NCI-H345 (cell line): Measurements from ENCODE around the gene GABARAP.

ENCODE experiments used
- DNase-seq: peaks from one replicate; lab custom pipeline; 2025; lab: John Stamatoyannopoulos, UW

Gene GABARAP

DNA sequence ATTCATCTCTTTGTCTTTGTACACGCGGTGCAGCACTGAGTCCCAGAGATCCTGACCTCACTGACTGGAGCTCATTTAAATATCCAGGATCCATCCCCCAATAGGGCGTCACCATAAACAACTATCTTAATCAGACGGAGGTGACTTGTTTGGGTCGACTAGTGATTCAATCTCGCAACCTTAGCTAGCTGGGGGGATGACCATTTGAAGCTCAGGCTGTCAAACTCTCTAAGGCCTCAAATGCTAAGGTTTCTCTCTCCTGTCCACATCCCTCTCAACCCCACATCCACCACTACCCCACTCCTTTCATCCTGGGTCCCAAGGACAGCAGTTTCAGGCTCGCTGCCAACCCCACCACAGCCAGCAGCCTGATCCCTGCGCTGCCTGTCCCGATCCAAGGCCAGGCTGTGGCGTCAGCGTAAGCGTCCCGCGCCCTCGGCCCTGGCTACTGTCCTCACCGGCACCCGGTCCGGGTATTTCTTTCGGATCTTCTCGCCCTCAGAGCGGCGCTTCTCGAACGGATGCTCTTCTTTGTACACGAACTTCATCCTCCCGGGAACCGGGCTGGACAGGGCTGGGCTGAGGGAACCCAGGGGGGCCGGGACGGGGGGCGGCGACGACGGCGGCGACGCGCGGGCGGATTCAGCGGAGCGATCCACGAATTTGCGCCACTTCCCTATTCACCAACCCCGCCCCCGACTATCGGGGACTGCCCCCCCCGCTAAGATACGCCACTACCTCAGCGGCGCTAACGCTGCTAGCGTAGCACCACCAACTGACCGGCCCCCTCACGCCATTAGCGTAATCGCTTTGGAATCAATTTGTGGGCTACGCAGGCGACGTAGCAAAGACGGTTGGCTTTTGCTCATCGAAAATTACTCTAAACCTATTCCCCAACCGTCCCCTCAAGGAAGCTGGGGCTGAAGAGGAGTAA lies at the start of gene GABARAP:
TSS of gene GABARAP (minus strand) at position 667 of the 934 bp plus-strand sequence. CDS start at position 548, 119 bp downstream.
- DNase-seq = peak; percentile 87

DNA sequence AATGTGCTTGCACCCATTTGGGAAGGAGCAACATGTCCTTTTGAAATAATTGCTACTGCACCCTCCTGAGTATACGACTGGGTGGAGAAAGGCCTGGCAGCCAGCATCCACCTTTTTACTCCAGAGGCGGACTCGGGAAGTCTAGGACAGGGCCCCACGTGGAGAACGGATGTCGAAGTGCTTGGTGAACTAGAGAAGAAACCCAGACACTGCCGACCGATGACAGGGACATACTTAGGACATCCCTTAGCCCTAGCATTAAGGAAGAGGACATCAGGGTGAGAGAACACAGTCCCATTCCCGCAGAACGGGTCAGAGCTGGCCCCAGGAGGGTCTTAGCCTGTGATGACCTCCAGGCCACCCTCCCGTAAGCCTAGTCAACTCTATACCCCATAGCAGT lies 48.4 kb upstream of the GABARAP start:
- no peak for DNase-seq

DNA sequence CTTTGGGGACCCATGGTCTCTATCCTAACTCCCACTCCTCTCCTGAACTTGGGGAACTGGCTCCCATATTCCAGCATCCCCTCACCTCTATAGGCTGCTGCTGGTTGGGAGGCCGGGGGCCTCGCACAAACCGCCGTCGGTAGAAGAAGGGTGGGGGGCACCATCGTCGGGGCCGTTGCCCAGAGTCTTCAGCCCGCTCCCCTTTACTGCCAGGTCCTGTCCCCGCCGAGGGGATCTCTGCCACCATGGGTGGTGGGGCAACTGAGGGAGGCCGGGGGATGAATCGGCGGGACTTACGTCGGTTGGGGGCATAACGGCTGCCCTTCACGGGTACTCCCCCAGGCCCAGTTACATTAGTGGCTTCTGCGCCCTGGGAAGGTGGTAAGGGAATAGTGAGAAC lies 47.9 kb upstream of the GABARAP start:
- no peak for DNase-seq

DNA sequence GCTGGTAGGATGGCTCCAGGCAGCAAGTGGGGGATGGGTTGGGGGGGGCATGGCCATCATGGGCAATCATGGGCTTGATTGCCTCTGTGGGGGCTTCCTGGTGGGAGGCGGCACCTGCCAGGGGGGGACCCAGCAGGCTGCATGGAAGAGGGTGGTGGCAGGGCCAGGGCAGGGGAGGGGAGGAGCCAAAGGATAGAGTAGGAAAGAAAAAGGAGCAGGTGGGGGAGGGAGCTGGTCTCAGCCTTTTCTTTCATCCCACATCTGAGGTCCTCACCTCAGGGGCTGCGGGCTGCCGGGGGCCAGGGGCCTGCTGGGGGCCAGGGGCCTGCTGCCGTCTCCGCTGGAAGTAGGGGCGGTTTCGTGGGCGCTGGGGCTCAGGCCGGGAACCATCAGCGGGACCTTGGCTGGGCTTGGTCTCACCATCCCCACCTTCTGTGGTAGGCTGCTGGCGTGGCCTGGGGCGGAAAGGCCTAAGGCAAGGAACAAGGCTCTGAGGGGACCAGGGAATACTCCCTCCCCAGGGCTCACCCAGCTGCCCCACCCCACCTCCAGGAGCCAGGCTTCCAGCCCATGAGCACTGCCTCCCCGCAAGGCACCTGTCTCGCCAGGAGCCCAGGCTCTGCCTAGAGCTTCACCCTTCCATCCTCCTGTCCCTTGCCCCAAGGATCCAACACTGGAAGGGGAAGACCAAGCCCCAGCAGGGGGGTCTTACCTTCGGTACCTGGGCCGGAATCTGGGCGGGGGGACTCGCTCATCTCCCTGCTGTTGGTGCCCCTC lies 47.2 kb upstream of the GABARAP start:
- no peak for DNase-seq

DNA sequence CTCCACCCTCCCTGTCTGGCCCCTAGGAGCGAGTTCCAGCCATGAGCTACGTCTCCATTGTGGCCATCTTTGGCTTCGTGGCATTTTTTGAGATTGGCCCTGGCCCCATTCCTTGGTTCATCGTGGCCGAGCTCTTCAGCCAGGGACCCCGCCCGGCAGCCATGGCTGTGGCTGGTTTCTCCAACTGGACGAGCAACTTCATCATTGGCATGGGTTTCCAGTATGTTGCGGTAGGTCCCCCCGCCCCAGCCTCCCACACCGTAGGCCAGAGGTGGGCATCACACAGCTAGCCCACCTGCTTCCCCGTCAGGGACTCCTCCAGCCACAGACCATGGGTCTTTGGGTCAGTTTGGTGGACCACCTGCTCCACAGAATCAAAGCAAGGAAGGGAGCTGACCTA lies 43.4 kb upstream of the GABARAP start:
- no peak for DNase-seq

DNA sequence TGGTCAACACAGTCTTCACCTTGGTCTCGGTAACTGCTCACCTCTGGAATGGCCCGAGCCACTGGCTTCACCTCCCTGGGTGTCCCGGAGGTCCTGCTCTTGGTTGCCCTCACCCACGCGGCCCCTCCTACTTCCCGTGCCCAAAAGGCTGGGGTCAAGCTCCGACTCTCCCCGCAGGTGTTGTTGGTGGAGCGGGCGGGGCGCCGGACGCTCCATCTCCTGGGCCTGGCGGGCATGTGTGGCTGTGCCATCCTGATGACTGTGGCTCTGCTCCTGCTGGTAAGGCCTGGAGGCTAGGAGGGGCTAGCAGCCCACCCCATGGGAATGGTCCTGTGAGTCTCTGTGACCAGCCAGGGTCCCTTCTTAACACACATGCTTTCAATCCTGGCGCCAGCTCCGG lies 42.7 kb upstream of the GABARAP start:
- DNase-seq = no peak

DNA sequence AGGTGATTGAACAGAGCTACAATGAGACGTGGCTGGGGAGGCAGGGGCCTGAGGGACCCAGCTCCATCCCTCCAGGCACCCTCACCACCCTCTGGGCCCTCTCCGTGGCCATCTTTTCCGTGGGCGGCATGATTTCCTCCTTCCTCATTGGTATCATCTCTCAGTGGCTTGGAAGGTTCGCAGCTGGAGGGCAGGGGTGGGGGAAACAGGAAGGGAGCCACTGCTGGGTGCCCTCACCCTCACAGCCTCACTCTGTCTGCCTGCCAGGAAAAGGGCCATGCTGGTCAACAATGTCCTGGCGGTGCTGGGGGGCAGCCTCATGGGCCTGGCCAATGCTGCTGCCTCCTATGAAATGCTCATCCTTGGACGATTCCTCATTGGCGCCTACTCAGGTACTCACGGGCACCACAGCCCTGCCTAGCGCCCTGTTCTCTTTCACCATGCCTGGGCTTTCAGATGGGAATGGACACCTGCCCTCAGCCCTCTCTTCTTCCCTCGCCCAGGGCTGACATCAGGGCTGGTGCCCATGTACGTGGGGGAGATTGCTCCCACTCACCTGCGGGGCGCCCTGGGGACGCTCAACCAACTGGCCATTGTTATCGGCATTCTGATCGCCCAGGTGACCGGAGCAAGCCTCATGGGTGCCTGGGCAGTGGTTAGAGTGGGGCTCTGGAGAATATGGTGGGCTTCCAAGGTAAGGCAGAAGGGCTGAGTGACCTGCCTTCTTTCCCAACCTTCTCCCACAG lies 41.4 kb upstream of the GABARAP start:
- no peak for DNase-seq

DNA sequence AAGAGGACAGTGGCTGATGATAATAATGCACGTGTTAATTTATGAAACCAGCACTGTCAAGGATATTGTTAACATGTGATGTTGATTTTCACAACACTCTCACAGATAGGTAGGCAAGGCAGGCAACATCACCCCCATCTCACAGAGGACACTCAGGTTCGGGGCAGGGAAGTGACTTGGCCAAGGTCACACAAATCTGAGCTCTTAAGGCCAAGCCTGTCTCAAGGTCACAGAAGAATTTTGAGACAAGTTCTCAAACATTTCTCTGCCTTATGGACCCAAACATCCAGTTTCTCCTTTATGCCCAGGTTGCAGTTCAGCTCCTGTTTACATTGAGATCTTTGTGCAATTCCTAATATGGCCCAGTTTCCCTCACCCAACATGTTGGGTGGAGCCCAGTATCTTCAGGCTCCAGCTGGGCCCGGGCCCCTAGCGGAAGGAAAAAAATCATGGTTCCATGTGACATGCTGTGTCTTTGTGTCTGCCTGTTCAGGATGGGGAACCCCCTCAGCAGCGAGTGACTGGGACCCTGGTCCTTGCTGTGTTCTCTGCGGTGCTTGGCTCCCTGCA lies 40.6 kb upstream of the GABARAP start:
- DNase-seq = no peak

DNA sequence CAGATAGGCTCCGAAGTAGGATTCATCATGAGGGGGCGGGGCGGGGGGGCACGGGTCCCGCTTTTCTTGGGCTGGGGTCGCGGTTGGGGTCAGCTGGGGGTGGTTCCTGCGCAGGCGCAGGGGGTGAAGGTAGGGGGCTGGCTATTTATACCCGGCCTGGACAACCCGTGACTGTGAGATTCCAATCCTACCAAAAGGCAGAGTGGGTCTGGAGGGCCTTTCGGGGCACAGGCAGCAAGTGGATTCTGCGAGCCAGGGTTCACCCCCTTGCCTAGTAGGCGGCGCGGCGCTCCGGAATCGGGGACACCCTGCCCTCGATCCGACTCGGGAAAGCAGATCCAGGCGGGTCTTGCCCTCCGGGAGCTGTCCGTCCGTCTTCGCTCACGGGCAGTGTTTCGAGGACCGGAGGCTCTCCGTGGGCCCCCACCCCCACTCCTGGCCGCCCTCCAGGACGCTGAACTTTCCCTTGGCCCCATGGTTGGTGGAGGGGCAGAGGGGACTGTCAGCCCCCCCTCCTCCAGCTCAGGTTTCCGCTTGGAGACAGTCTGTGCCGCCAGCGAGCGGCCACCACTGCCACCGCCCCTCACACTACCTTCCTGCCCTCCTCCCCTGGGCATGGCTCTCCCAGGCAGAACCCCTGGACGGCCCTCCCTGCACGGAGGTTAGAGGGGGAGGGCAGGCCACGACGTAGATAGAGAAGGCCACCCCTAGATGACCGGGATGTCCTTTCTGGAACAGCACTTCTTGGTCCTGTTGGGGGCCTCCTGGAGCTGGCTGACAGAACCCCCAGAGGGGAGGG lies 39.9 kb upstream of the GABARAP start:
- no peak for DNase-seq

DNA sequence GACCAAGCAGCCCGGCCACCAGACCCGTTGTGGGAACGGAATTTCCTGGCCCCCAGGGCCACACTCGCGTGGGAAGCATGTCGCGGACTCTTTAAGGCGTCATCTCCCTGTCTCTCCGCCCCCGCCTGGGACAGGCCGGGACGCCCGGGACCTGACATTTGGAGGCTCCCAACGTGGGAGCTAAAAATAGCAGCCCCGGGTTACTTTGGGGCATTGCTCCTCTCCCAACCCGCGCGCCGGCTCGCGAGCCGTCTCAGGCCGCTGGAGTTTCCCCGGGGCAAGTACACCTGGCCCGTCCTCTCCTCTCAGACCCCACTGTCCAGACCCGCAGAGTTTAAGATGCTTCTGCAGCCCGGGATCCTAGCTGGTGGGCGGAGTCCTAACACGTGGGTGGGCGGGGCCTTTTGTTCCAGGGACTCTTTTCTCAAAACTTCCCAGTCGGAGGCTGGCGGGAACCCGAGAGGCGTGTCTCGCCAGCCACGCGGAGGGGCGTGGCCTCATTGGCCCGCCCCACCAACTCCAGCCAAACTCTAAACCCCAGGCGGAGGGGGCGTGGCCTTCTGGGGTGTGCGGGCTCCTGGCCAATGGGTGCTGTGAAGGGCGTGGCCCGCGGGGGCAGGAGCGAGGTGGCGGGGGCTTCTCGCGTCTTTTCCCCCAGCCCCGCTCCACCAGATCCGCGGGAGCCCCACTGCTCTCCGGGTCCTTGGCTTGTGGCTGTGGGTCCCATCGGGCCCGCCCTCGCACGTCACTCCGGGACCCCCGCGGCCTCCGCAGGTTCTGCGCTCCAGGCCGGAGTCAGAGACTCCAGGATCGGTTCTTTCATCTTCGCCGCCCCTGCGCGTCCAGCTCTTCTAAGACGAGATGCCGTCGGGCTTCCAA lies 39.1 kb upstream of the GABARAP start, which contains the start of gene SLC2A4:
TSS of gene SLC2A4 (plus strand) at position 645 of the 879 bp plus-strand sequence. CDS start at position 862, 217 bp downstream.
- peak; percentile 88 for DNase-seq

DNA sequence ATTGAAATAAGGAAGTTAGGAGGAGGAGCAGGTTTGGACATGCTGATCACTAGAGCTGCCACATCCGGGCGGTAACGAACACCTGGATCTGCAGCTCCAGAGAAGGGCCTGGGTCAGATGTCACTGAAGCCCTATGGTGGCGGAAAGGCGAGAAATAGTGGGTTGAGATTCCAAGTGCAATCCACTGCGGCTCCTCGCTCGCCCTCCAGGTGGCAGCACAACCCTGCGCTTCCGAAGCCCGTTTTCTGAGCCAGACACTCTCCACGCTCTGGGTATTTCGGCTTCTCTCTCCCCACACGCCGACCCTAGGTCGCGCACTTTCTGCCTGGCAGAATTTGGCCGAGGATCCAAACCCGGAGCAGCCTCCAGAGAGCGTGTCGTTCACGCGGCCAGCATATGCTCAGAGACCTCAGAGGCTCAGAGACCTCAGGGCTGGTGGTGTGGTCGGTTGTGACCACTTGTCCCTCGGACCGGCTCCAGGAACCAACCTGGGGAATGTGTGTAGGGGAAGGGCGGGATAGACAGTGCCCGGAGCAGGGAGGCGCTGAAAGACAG lies 38.3 kb upstream of the GABARAP start:
- peak; percentile 80 for DNase-seq

DNA sequence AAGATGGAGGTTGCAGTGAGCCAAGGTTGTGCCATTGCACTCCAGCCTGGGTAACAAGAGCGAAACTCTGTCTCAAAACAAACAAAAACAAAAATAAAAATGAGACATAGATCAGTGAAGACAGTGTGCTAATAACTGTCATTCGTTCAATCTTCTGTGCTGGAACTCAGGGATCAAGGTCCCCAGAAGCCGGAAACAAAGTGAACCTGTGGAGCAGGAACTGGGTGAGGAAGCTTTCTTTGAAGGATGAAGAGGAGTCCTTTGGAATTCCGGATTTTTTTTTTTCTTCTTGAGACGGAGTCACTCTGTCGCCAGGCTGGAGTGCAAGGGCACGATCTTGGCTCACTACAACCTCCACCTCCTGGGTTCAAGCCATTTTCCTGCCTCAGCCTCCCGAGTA lies 37.2 kb upstream of the GABARAP start:
- DNase-seq = no peak

DNA sequence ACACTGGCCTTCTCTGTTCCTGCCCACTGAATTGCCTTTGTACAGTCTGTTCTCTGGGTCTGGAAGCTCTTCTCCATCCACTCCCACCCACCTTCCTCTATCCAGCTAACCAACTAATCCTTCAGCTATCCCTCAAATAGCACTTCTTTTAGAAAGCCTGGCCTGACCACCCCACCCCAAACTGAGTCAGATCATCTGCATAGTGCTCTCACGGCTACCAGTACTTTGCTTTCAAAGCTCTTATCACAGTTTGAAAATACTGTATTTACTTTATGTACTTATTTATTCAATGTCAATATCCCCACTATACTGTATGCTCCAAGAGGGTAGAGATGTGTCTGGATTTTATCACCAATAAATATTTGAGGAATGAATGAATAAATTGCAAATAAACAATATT lies 24.5 kb upstream of the GABARAP start:
- DNase-seq = no peak

DNA sequence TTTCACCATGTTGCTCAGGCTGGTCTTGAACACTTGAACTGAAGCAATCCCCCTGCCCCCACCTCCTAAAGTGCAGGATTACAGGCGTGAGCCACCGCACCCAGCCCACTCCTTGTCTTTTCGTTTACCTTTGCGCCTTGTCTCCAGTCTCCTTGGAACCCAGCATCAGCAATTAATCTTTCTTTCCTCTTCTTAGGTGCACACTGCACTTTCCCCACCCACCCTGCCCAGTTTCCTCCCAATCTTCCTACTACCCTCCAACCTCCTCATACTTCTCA lies 21.5 kb upstream of the GABARAP start:
- no peak for DNase-seq

DNA sequence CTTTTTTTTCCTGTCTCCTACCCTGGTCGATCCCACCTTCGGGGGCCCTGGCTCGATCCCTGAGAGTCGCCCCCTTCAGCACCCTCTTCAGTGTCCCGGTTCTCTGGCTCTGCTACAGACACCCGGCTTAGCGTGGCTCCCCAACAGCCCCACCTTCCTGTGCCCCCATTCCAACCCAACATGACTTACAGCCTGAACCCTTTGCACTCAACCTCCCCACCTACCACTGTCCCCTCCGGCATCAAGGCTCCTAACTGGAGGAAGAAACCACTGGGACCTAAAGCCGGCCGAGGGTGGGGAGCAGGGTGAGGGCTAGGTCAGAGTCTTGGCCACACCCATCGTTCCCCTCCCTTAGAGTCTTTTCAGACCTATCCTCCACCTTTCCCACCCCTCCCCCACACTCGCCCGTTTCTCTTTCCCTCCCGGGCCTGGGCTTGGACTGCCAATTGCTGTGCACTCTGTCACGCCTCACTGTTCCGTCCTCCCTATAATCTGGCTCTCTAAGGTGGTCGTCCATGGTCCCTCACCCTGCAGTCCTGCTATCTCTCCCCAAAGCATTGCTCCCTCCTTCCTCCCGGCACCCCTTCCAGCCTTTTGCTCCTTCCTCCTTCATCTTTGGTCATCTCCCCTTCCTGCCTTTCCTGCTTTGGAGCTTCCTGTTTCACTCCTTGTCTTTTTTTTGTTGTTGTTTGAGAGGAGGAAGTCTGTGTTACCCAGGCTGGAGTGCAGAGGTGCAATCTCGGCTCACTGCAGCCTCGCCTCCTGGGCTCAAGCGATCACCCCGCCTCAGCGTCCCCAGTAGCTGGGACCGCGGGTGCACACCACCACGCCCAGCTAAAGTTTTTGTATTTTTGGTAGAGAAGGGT lies 20.9 kb upstream of the GABARAP start:
- DNase-seq = peak; percentile 22

DNA sequence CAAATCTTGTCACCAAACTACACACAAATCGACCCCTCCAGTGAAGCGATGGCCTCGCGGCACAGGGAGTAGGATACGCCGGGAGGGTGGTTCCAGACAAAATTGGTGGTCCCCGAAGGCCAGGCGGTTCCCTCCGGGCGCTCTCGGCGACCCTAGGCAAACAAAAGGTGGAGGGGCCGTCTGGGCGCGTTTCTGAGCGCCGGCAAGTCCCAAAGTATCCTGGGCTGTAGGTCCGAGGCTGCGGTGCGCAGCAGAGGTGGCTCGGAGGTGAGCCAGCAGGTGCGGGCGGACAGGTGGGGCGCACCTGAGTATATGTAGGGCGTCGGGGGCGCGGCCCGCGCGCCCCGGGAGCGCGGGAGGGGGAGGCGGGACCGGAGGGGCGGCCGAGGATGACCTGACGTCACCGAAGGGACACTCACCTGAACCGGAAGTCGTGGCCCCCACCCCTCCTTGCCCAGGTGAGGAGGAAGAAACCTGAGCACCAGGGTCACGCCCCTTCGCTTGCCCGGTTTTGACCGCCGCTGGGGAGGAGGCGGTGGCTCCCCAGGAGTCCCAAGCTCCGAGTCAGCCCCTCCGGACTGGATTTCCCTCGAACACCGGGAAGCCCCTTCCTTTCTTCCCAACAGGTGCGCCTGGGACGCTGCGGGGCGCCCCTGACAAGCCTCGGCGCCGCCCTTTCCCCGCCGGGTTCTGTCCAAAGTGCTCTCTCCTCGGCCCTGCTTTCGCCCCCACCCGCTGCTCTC lies 20.1 kb upstream of the GABARAP start, which contains the start of gene CLDN7:
TSS of gene CLDN7 (minus strand) at position 287 of the 743 bp plus-strand sequence. CDS start 435 bp downstream, outside the sequence.
- peak; percentile 87 for DNase-seq

DNA sequence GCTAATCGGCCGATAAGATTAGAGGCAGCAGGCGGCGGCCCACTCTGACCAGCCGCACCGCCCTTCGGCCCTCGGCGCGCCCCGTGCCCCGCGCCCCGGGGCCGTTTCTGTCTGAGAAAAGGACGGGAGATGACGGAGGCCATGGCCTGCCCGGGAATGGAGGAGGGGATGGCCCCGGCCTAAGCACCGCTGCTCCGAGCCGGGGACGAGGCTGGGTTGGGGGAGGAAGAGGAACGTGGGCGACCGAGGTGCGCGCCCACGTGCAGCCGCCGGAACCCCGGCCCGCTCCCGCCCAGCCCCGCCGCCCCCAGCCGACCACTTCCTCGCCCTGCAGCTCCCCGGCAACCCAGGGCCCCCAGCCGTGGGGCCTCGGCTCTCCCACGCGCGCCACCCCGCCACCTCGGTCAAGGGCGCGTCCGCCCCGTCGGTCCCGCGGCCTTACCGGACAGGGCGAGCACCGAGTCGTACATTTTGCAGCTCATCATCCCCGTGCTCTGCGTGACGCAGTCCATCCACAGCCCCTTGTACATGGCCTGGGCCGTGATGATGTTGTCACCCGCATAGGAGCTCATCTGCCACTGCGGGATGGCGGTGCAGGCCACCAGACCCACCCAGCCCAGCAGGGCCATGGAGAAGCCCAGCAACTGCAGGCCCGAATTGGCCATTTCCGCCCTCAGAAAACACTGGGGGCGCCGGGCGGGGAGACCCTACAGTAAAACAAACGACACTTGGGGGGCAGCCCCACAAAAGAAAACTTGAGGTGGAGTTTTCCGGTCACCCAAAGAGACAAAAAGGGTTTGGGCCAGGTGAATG lies 19.3 kb upstream of the GABARAP start:
- no peak for DNase-seq
